ENCODE data around the gene DEFB123.
A peak's percentile ranks its signal among the peaks of the same experiment; 100 is the strongest.
"Not testable (repeated sequence)": the region's sequence is repeated elsewhere in the genome, so short reads cannot be mapped to it uniquely, and the experiment has no call there.

Gene DEFB123

GRCh38 chr20:31440012-31440659 is at the start of gene DEFB123:
Gene DEFB123 (plus strand): TSS chr20:31440632. CDS start chr20:31440699, 67 bp downstream.
- DNase-seq = peak; percentile 38 to 41

- DNase-seq = no peak
Measured at GRCh38 chr20:31392836-31393235, 47.6 kb upstream of the DEFB123 start.

GRCh38 chr20:31394900-31395299 is 45.5 kb upstream of the DEFB123 start:
- no peak for DNase-seq

GRCh38 chr20:31403886-31404285 is 36.5 kb upstream of the DEFB123 start:
- DNase-seq = no peak

- DNase-seq = no peak
Measured at GRCh38 chr20:31406115-31406514, 34.3 kb upstream of the DEFB123 start, which contains the start of gene DEFB121. Gene DEFB121 (minus strand): TSS chr20:31406215. CDS start chr20:31406152, 63 bp downstream.

GRCh38 chr20:31410011-31410410 is 30.4 kb upstream of the DEFB123 start:
- no peak for DNase-seq

GRCh38 chr20:31414381-31414780 is 26.1 kb upstream of the DEFB123 start:
- no peak for DNase-seq

GRCh38 chr20:31415653-31416052 is 24.8 kb upstream of the DEFB123 start:
- no peak for DNase-seq

GRCh38 chr20:31418307-31418706 is 22.1 kb upstream of the DEFB123 start:
- DNase-seq = no peak

- no peak for DNase-seq
Measured at GRCh38 chr20:31425797-31426196, 14.6 kb upstream of the DEFB123 start.

GRCh38 chr20:31426891-31427551 is 13.4 kb upstream of the DEFB123 start:
- DNase-seq = not testable (repeated sequence)

GRCh38 chr20:31427576-31427975 is 12.9 kb upstream of the DEFB123 start:
- not testable (repeated sequence) for DNase-seq

GRCh38 chr20:31430568-31431115 is 9.8 kb upstream of the DEFB123 start:
- DNase-seq = no peak

GRCh38 chr20:31446084-31446819 is 5.8 kb downstream of the DEFB123 start:
- DNase-seq = no peak

GRCh38 chr20:31449511-31450414 is 9.3 kb downstream of the DEFB123 start:
- no peak for DNase-seq

GRCh38 chr20:31452575-31452974 is 12.1 kb downstream of the DEFB123 start:
- no peak for DNase-seq

GRCh38 chr20:31454361-31454760 is 13.9 kb downstream of the DEFB123 start:
- no peak for DNase-seq

GRCh38 chr20:31470946-31471345 is 30.5 kb downstream of the DEFB123 start:
- DNase-seq = not testable (repeated sequence)

GRCh38 chr20:31472395-31473330 is 32.2 kb downstream of the DEFB123 start:
- no peak for DNase-seq

- no peak for DNase-seq
Measured at GRCh38 chr20:31473331-31474096, 33.1 kb downstream of the DEFB123 start.

GRCh38 chr20:31474097-31474436 is 33.6 kb downstream of the DEFB123 start:
- DNase-seq = no peak

All from activated T-cell treated with anti-CD3 and anti-CD28 coated beads, Interleukin-2, amount 50 U/mL, for 48 hours (primary cell).